ENCODE results near the gene PRRT3.

PRRT3 gene

GRCh38 chr3:9955611-9956352 lies 3.6 kb upstream of the PRRT3 start:
- no peak for TF ChIP-seq CTCF (IDR thresholded peaks at IDR 0.05; ENCODE audit: low read depth, low read length)
- DNase-seq (ENCODE audit: extremely low read depth, low read depth): no peak

GRCh38 chr3:9955067-9955502 lies 2.9 kb upstream of the PRRT3 start:
- no peak for TF ChIP-seq CTCF (IDR thresholded peaks at IDR 0.05; ENCODE audit: low read depth, low read length)
- no peak for DNase-seq (ENCODE audit: extremely low read depth, low read depth)

- no peak for TF ChIP-seq CTCF (IDR thresholded peaks at IDR 0.05; ENCODE audit: low read depth, low read length)
- no peak for DNase-seq (ENCODE audit: extremely low read depth, low read depth)
These were observed 628 bp downstream of the PRRT3 start for GRCh38 chr3:9951598-9951961.

- no peak for DNase-seq (ENCODE audit: extremely low read depth, low read depth)
- TF ChIP-seq CTCF (IDR thresholded peaks at IDR 0.05; ENCODE audit: low read depth, low read length): no peak
These were observed 1.1 kb downstream of the PRRT3 start for GRCh38 chr3:9951126-9951525.

GRCh38 chr3:9949626-9950025 lies 2.6 kb downstream of the PRRT3 start:
- TF ChIP-seq CTCF (IDR thresholded peaks at IDR 0.05; ENCODE audit: low read depth, low read length): no peak
- no peak for DNase-seq (ENCODE audit: extremely low read depth, low read depth)

GRCh38 chr3:9949115-9949514 lies 3.1 kb downstream of the PRRT3 start:
- DNase-seq (ENCODE audit: extremely low read depth, low read depth): no peak
- no peak for TF ChIP-seq CTCF (IDR thresholded peaks at IDR 0.05; ENCODE audit: low read depth, low read length)

GRCh38 chr3:9948586-9948985 lies 3.6 kb downstream of the PRRT3 start:
- no peak for TF ChIP-seq CTCF (IDR thresholded peaks at IDR 0.05; ENCODE audit: low read depth, low read length)
- DNase-seq (ENCODE audit: extremely low read depth, low read depth): no peak
